GM10248 (cell line): ENCODE measurements around the gene OR52K1.

Experiments used
- CTCF ChIA-PET: fragments of 300-600 bp; sonication (Branson Sonifier 250); formaldehyde crosslinking; extraction: SDS; loops from one replicate; lab custom pipeline; 2021; ENCODE audit warnings: antibody characterized with exemption; lab: Yijun Ruan, JAX
- POLR2A ChIA-PET: fragments of 350-650 bp; sonication (Branson Sonifier 250); formaldehyde crosslinking; extraction: SDS; loops from one replicate; lab custom pipeline; 2020; ENCODE audit warnings: antibody characterized with exemption; lab: Yijun Ruan, JAX
- DNase-seq: peaks from one replicate; pipeline ENCODE4 v3.0.0; 2012; ENCODE audit errors: extremely low spot score
- CTCF ChIP-seq: IDR thresholded peaks from 2 replicates; pipeline ENCODE4 v1.5.1; 2012; ENCODE audit warnings: mild to moderate bottlenecking, low read depth; ENCODE audit errors: extremely low read depth, missing control alignments, control extremely low read depth

The OR52K1 gene

GRCh38 chr11:4482445-4482844 lies at the start of gene OR52K1:
TSS of gene OR52K1 (plus strand) at chr11:4482646. CDS start at chr11:4488901, 6,255 bp downstream.
- no peak for TF ChIP-seq CTCF
- ChIA-PET CTCF (interaction anchor here (1.0 to 1.6 kb wide), 2 partner anchors 11 to 295 kb away, joined by 3 to 5 read pairs; no protein-coding TSS in a partner anchor), POLR2A (no interaction called here)
- DNase-seq, result no peak

GRCh38 chr11:4433856-4434255 lies 48.6 kb upstream of the OR52K1 start:
- CTCF ChIA-PET, result no interaction called here
- POLR2A ChIA-PET, result no interaction called here
- no peak for TF ChIP-seq CTCF
- no peak for DNase-seq

- DNase-seq, result no peak
- no peak for TF ChIP-seq CTCF
- ChIA-PET POLR2A (no interaction called here), CTCF (no interaction called here)
These were observed 46.0 kb upstream of the OR52K1 start for GRCh38 chr11:4436411-4436810.

- ChIA-PET CTCF (no interaction called here), POLR2A (no interaction called here)
- DNase-seq, result no peak
- no peak for TF ChIP-seq CTCF
These were observed 40.9 kb upstream of the OR52K1 start for GRCh38 chr11:4441515-4441914.

GRCh38 chr11:4443232-4443891 lies 39.1 kb upstream of the OR52K1 start:
- CTCF ChIA-PET, result no interaction called here
- POLR2A ChIA-PET, result no interaction called here
- no peak for DNase-seq
- no peak for TF ChIP-seq CTCF

- ChIA-PET POLR2A (no interaction called here), CTCF (no interaction called here)
- DNase-seq, result no peak
- no peak for TF ChIP-seq CTCF
These were observed 33.5 kb upstream of the OR52K1 start, which contains the start of gene OR52K2 for GRCh38 chr11:4448995-4449394. TSS of gene OR52K2 (plus strand) at chr11:4449295. CDS start at chr11:4449340, 45 bp downstream.
